HG02759 (cell line): Measurements from ENCODE around the gene F10.

Source experiments
- ATAC-seq: cut with Tn5 transposase; IDR thresholded peaks from one replicate; pipeline ENCODE4 v1.9.1; 2021; ENCODE audit warnings: mild to moderate bottlenecking, moderate library complexity; ENCODE audit not compliant: unreplicated experiment

F10 gene

DNA sequence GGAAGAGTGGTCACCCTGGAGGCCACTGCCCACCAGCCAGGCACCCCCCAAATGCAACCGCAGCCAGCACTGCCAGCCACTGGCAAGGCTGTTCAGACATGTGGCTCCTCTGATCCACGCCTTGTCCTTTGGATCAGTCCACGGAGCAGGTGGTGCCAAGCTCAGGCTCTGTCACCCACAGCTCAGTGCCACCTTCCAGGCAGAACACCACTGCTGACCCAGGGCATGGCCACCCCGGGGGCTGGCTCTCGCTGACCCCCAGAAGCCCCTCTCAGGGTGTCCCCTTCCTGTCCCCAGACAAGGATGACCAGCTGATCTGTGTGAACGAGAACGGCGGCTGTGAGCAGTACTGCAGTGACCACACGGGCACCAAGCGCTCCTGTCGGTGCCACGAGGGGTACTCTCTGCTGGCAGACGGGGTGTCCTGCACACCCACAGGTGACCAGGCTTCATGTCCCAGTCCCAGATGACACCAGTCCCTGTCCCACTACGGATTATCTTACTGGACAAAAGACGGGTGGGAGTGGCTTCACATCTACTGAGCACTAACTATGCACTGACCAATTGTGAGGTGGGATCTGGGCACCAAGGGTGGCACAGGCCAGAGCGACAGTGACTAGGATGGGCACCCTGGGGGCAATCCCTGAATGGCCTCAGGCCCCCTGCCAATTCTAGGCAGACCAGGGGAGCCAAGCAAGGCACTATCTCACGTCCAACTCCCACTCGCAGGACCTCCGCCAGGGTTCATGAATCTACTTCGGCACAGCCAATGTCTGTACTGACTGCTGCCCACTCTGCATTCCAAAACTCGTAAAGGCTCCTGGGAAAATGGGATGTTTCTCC is 7.0 kb upstream of the F10 start:
- ATAC-seq = no peak

DNA sequence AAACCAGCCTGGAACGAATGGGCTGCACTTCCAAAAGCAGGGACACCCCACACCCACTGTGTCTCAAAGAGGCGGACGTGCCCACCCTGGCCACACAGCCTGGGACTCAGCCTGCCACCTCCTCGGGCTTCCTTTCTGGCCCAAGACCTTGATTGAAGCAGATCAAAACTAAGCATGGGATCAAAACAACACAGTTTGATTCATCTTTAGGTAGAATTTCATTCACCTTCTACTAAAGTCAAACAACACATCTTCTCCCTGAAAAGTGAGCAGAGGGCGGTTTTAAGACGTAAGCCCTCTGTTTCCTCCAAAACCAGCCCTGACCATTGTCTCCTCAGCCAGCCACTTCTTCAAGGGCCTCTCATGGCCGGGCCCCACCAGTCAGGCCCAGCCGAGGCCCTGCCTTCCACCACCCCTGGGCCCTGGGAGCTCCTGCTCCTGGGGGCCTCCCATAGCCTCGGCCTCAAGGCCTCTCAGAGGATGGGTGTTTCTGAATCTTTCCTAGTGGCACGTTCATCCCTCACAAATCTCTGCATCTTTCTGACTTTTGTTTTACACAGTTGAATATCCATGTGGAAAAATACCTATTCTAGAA is 6.3 kb upstream of the F10 start:
- no peak for ATAC-seq

DNA sequence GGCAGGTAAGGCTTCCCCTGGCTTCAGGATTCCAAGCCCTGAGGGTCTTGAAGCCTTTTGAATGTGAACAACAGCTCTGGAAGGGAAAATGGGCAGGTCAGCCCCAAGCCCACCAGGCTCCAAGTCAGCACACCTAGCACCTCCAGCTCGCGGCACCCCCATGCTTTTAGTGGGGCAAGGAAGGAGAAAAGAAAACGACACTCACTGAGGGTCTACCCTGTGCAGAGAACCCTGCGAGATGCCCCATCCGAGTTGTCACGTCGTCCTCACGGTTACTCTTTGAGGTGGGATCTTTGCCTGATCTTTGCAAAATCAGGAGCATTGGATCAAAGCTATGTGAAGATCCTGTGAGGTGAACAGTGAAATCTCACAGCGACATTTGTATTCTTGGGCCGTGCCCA is 5.7 kb upstream of the F10 start:
- no peak for ATAC-seq

DNA sequence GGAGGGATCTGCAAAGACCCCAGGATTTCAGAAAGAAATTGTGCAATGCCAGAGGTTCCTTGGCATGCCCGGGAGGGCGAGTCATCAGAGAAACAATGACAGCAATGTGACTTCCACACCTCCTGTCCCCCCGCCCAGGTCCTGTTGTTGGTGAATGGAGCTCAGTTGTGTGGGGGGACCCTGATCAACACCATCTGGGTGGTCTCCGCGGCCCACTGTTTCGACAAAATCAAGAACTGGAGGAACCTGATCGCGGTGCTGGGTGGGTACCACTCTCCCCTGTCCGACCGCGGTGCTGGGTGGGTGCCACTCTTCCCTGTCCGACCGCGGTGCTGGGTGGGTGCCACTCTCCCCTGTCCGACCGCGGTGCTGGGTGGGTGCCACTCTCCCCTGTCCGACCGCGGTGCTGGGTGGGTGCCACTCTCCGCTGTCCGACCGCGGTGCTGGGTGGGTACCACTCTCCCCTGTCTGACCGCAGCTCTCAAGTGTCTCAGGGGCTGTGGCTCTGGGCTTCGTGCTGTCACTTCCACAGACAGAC is 5.2 kb upstream of the F10 start:
- no peak for ATAC-seq

DNA sequence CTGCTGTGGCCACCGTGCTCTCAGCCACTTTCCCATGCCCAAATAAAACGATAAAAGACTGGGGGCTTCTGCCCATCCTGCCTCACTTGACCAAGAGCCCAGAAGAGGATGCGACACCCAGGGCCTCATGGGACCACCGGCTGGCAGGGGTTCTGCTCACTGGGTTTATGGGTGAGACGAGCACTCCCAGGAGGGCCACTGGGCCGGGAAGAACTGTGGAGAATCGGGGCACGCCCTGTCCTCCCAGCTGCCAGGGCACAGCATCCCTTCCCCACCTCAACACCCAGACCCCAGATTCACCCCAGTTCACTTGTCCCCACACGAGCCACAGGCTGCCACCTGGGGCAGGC is 4.7 kb upstream of the F10 start:
- no peak for ATAC-seq

DNA sequence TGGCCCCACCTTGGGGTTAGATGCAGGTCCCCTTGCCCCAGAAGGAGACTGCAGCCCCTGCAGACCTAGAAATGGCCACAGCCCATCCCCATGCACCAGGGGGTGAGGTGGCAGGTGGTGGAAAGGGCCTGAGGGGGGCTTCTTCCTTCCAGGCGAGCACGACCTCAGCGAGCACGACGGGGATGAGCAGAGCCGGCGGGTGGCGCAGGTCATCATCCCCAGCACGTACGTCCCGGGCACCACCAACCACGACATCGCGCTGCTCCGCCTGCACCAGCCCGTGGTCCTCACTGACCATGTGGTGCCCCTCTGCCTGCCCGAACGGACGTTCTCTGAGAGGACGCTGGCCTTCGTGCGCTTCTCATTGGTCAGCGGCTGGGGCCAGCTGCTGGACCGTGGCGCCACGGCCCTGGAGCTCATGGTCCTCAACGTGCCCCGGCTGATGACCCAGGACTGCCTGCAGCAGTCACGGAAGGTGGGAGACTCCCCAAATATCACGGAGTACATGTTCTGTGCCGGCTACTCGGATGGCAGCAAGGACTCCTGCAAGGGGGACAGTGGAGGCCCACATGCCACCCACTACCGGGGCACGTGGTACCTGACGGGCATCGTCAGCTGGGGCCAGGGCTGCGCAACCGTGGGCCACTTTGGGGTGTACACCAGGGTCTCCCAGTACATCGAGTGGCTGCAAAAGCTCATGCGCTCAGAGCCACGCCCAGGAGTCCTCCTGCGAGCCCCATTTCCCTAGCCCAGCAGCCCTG is 4.2 kb upstream of the F10 start:
- no peak for ATAC-seq

DNA sequence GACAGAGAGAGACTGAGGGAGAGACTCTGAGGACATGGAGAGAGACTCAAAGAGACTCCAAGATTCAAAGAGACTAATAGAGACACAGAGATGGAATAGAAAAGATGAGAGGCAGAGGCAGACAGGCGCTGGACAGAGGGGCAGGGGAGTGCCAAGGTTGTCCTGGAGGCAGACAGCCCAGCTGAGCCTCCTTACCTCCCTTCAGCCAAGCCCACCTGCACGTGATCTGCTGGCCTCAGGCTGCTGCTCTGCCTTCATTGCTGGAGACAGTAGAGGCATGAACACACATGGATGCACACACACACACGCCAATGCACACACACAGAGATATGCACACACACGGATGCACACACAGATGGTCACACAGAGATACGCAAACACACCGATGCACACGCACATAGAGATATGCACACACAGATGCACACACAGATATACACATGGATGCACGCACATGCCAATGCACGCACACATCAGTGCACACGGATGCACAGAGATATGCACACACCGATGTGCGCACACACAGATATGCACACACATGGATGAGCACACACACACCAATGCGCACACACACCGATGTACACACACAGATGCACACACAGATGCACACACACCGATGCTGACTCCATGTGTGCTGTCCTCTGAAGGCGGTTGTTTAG is 3.3 kb upstream of the F10 start:
- no peak for ATAC-seq

DNA sequence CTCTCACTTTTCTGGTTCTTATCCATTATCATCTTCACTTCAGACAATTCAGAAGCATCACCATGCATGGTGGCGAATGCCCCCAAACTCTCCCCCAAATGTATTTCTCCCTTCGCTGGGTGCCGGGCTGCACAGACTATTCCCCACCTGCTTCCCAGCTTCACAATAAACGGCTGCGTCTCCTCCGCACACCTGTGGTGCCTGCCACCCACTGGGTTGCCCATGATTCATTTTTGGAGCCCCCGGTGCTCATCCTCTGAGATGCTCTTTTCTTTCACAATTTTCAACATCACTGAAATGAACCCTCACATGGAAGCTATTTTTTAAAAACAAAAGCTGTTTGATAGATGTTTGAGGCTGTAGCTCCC is 2.8 kb upstream of the F10 start:
- ATAC-seq = no peak

DNA sequence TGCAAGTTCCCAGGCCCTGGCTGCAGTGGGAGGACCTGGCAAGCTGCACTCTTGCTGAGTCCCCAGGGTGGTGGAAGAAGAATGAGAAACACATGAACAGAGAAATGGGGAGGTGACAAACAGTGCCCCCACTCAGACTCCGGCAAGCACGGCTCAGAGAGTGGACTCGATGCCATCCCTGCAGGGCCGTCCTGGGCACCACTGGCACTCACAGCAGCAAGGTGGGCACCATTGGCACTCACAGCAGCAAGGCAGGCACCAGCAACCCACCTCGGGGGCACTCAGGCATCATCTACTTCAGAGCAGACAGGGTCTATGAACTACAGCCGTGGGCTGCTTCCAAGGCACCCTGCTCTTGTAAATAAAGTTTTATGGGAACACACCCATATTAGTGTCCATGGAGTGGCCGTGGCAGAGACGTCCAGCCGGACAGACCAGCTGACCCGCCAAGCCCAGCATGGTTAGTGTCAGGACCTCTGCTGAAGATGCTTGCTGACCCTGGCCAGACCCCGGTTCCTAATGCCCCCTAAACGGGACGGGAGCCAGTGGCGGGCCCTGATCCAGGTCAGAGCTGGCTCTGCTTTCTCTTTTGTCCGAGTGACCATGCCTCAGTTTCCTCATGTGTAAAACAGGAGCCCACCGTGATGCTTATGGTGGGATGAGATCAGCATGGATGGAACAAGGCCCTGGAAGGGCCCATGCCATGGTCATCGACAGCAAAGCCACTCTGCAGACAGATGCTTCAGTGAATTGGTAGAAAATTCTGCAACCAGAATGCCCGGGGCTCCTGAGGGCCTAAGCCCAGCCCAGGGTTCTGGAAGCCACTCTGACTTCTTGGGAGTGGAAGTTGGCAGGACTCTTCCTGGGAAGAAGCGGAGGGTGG is 2.1 kb upstream of the F10 start:
- no peak for ATAC-seq

DNA sequence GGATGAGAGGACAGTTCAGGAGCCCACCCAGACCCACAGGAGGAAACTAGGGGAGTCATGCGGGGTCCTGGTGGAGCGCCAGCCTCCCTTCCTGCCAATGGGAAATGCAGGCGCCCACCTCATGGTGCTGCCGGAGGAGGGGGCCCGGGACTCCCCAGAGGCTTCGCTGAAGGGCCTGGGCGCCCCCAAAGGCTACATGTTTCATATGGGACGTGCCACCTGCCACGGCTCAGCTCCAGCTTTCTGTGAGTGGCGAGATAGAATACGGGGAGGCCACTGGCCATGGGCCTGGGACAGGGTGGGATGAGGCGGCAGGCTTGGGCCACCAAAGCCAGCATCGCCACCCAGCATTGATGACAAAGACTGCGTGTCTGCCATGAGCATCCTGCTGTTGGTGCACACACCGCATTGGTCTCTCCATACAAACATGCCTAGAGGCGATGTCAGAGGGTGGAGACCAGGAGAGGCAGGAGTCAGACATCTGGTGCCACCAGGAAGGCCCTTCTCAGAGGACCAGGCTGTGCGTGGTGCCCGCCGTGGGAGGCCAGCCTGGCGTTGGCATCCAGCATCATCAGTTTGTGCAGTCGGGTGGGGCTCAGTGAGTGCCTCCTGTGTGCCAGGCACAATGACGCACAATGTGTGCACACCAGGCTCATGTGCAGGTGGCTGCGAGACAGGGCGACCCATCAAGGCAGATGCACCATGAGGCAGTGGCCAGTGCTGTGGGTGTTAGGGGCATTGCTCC is 1.2 kb upstream of the F10 start:
- ATAC-seq = no peak

DNA sequence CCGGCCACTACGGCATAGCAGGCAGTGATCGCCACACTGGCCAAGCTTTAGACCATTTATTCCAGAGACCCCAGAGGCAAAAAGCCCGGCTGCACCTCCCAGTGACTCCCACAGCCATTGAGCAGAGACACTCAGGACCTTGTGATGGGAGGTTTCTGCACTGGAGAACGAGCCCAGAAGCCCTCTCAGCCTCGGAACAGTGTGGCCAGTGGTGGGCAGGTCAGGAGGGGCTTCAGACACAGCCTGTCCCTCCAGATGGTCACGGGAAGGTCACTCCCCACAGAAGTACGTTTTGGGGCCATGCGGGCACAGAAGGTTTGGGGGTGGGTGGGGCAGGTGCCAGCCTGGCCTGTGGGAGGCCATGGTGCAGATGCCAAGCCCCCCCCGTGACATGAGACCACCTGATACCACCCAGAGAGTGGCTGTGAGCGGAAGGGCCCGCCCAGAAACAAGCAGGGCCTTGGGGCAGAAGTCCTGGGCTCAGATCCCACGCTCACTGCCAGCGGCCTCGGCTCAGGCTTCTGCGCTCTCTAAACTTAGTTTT is 599 bp upstream of the F10 start:
- no peak for ATAC-seq

DNA sequence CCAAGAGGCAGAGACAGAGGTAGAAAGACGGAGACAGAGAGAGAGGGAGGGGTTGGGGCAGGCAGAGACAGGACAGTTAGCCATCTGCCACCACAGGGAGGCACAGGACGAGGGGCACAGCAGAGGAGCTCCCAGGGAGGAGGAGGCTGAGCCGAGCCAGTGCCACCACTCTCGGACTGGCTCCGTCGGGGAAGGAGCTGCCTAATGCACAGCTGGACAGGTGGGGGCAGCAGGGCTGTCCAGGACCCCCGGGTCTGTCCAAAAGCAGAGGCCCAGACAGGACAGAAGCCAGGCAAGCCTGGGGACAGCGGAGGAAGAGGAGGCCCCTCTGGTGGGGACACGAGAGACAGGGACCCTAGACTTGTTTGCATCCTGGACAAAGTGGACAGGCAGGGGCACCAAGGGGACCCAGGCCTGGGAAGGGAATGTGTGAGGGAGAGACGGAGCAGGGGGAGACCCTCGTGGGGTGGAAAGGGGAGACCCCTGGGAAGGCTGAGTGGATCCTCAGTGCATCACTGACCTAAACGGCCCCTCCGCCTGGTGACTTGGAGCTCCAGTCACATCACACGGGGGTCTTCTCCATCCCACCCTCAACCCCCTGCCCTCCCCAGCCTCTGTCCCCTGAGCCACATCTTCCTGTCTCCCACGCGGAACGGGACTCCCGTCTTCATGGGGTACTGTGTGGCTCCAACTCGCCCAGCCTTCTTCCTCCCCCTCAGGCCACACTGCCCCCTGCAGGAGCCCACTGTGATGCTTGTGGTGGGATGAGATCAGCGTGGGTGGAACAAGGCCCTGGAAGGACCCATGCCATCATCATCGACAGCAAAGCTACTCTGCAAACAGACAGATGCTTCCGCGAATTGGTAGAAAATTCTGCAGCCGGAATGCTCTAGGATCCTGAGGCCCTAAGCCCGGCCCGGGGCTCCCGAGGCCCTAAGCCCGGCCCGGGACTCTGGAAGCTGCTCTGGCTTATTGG is 915 bp downstream of the F10 start:
- no peak for ATAC-seq

DNA sequence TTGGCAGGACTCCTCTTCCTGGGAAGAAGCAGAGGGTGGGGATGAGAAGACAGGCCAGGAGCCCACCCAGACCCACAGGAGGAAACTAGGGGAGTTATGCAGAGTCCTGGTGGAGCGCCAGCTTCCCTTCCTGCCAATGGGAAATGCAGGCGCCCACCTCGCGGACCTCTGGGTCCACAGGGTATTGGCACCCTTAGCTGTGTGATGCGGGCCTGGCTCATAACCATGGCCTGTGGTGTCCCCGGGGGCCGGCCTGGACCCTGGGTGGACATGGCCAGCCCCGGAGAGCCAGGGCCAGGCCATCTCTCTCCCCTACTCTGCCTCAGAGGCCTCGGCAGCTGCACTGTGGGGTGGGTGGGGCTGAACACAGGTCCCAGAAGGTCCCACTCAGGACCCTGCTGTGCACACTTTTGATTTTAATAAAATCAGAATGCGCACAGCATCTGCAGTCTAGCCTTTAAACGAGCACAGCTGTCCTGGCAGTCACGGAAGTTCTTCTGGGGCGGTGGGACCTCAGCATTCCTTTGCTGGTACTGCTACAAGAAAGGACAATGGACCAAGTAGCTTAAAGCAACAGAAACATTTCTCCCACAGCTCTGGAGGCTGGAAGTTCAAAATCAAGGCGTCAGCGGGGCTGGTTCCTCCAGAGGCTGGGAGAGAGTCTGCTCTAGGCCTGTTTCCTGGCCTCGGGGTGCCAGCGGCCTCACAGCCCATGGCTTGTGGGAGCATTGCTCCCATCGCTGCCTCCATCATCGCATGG is 1.8 kb downstream of the F10 start:
- no peak for ATAC-seq

DNA sequence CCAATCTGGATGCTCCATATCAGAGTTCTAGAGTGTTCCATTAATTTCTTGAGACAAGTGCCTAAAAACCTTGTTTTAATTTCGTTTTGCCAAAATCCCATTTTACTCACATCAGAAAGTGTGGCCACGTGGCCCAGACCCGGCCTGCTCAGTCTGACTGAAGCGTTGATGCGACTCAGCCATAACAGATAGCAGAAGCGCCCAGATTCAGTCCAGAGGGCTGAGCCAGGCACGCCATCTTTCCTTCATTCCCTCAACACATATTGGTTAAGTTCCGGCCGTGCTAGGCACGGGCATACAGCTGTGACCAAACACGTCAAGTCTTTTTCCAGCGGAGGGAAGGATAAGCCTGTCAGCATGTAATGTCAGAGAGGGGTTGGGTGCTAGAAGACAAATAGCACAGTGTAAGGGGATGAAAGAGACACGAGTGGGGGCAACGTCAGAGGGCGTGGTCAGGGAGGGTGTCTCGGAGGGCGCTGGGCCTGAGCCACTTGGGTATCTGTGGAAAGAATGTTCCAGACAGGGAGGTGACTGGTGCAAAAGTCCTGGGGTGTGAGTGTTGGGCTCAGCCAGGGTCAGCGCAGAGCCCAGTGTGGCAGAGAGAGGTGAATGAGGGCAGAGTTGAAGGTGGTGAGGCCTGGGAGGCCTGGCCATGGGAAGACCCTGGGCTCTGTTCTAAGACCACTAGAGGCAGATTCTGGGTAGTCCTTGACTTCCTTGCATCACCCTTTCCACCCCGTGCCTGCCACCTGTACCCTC is 3.1 kb downstream of the F10 start:
- ATAC-seq = no peak

DNA sequence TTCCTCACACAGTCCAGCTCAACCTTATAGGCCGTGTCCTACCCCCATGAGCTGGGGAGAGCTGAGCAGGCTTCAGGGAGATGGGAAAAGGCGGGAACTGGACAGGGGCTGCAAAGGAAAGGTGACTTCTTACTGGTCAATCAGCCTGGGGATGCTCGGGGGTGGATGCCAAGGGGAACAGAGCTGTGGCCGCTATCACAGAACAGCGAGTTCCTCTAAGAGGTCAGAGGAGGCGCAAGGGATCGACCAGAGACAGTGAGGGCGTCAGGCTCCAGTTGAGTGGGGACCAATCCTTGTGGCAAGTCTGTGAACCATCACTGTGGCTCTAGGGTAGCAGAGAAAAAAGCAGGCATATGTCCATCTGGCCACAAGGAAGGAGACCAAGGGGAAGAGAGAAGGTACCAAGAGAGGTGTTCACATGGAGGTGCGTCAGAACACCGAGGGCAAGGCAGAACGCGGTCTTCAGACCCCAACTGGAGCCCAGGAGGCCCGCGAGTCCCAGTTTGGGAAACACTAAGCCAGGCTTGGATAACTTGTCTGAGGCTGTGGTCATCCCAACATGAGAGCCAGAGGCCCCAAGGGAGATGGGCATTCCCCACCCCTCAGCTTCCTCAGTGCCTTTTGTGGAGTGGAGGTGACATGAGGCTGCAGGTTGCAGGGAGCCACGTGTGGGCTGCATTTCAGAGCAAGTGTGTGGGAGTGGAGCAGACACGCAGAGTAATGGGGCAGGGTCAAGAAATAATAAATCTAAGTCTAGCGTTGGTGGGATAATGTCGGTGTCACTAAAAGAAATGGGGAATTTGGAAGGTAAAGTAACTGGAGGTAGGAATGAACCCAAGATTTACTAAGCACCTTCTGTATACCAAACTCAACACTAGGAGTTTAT is 3.9 kb downstream of the F10 start:
- ATAC-seq = no peak

DNA sequence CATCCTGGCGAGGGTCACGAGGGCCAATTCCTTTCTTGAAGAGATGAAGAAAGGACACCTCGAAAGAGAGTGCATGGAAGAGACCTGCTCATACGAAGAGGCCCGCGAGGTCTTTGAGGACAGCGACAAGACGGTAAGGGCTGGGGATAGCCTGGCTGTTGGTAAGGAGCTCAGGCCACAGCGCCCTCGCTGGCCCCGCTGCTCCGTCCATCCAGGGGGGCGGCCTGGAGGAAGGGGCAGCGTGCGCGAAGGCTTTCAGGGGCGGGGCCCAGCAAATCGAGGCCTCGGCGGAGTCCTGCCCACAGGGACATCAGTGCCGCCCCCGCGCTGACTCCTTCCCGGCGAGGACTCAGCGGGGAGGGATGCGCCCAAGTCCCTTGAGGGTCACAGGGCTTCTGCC is 6.9 kb downstream of the F10 start:
- ATAC-seq = no peak
